B cell (primary cell): ENCODE results near the gene CDH13. TPM values are rescaled to one million over a fixed set of nuclear protein-coding genes. Genes with fewer than 3 reads are reported as not detected.

Experiments
- ATAC-seq: fragments of 200-7000 bp; cut with Tn5 transposase; one replicate; pipeline ENCODE4 v1.10.0; 2021; ENCODE audit warnings: low read depth, mild to moderate bottlenecking, moderate number of reproducible peaks, moderate library complexity
- CTCF ChIA-PET: fragments of 350-600 bp; sonication (Branson Sonifier 250); formaldehyde crosslinking; loops from one replicate; lab custom pipeline; 2021; ENCODE audit warnings: antibody characterized with exemption, inconsistent platforms; lab: Charles Lee
- POLR2A ChIA-PET: fragments of 350-600 bp; sonication (Branson Sonifier 250); formaldehyde crosslinking; loops from one replicate; lab custom pipeline; 2021; ENCODE audit warnings: antibody characterized with exemption; lab: Charles Lee
- DNase-seq: peaks from one replicate; pipeline ENCODE4 v3.0.0; 2013
- H2AFZ ChIP-seq: 2 replicates; pipeline ENCODE4 v1.6.1; 2012; ENCODE audit warnings: mild to moderate bottlenecking, low read depth, low read length; ENCODE audit not compliant: insufficient read depth, poor library complexity, severe bottlenecking
- H3K27ac ChIP-seq, 2 donors: 1 replicate in 1 of 2; 2 replicates in 1 of 2; pipeline ENCODE4 v1.5.1; 2012 to 2013; ENCODE audit warnings: low read length in 2 of 2, mild to moderate bottlenecking in 2 of 2, moderate library complexity in 1 of 2
- H3K27me3 ChIP-seq, 4 experiments: fragments of 200-600 bp in 1 of 4; sonication (generic) in 1 of 4; replicated peaks in 1 of 4; 1 replicate in 2 of 4; 2 replicates in 2 of 4; pipeline versions ENCODE4 v1.6.1 to v1.7.0; 2013 to 2016; ENCODE audit warnings: low read length in 3 of 4, mild to moderate bottlenecking in 2 of 4, mixed read lengths in 1 of 4, moderate library complexity in 1 of 4; ENCODE audit not compliant: insufficient read depth in 4 of 4, control insufficient read depth in 3 of 4; ENCODE audit errors: control extremely low read depth in 1 of 4
- H3K36me3 ChIP-seq, 2 experiments: replicated peaks in 1 of 2; 1 replicate in 1 of 2; 2 replicates in 1 of 2; pipeline versions ENCODE4 v1.6.1 to v1.7.1; 2013; ENCODE audit warnings: low read length in 1 of 2; ENCODE audit not compliant: insufficient read depth in 2 of 2, control insufficient read depth in 1 of 2; ENCODE audit errors: control extremely low read depth in 1 of 2, extremely low read depth in 1 of 2
- H3K4me1 ChIP-seq, 2 donors: fragments of 200-600 bp in 1 of 2; sonication (generic) in 1 of 2; 1 replicate in 1 of 2; 2 replicates in 1 of 2; pipeline versions ENCODE4 v1.5.1 to v1.6.1; 2013 to 2017; ENCODE audit warnings: low read length in 2 of 2; ENCODE audit not compliant: control insufficient read depth in 2 of 2, insufficient read depth in 2 of 2
- H3K4me2 ChIP-seq: replicated peaks from 2 replicates; pipeline ENCODE3; 2012; ENCODE audit warnings: mild to moderate bottlenecking, low read depth, low read length; ENCODE audit not compliant: poor library complexity, severe bottlenecking
- H3K4me3 ChIP-seq, 5 experiments: fragments of 200-600 bp in 1 of 5; sonication (generic) in 1 of 5; 1 replicate in 3 of 5; 2 replicates in 2 of 5; pipeline versions ENCODE4 v1.5.1 to v1.7.0; 2011 to 2016; ENCODE audit warnings: low read length in 4 of 5, mild to moderate bottlenecking in 4 of 5, low read depth in 2 of 5, control low read depth in 1 of 5, moderate library complexity in 1 of 5; ENCODE audit not compliant: insufficient read depth in 1 of 5; ENCODE audit errors: control extremely low read depth in 1 of 5, extremely low read depth in 1 of 5
- H3K79me2 ChIP-seq: fragments of 200-600 bp; sonication (generic); one replicate; pipeline ENCODE4 v1.6.0; 2016; ENCODE audit warnings: low read length; ENCODE audit not compliant: control insufficient read depth, insufficient read depth
- H3K9ac ChIP-seq: fragments of 200-600 bp; sonication (generic); 2 replicates; pipeline ENCODE4 v1.6.1; 2017; ENCODE audit warnings: mild to moderate bottlenecking, low read length, moderate library complexity
- H3K9me3 ChIP-seq, 3 donors: one replicate each; pipeline versions ENCODE4 v1.6.1 to v1.7.1; 2013; ENCODE audit warnings: low read length in 2 of 3; ENCODE audit not compliant: control insufficient read depth in 2 of 3, insufficient read depth in 1 of 3; ENCODE audit errors: control extremely low read depth in 1 of 3
- H4K20me1 ChIP-seq: 2 replicates; pipeline ENCODE4 v1.6.0; 2012; ENCODE audit warnings: mild to moderate bottlenecking, low read length; ENCODE audit not compliant: insufficient read depth, control insufficient read depth, poor library complexity, severe bottlenecking
- H3K27ac Mint-ChIP-seq: one replicate; pipeline ENCODE4 v1.8.0; 2021; ENCODE audit warnings: mixed read lengths
- H3K27me3 Mint-ChIP-seq: one replicate; pipeline ENCODE4 v1.8.0; 2021; ENCODE audit warnings: mixed read lengths
- H3K4me1 Mint-ChIP-seq: one replicate; pipeline ENCODE4 v1.8.0; 2021; ENCODE audit warnings: mixed read lengths
- H3K4me3 Mint-ChIP-seq: one replicate; pipeline ENCODE4 v1.8.0; 2021; ENCODE audit warnings: mixed read lengths
- H3K9me3 Mint-ChIP-seq: one replicate; pipeline ENCODE4 v1.8.0; 2022; ENCODE audit warnings: mixed read lengths; ENCODE audit not compliant: insufficient read depth
- CTCF ChIP-seq: fragments of 200-600 bp; IDR thresholded peaks from one replicate; pipeline ENCODE4 v1.8.0; 2022; ENCODE audit warnings: antibody characterized with exemption, mild to moderate bottlenecking
- EZH2 ChIP-seq: IDR thresholded peaks from 2 replicates; pipeline ENCODE4 v1.6.1; 2012; ENCODE audit warnings: borderline replicate concordance, low read depth, mild to moderate bottlenecking, moderate library complexity, low read length; ENCODE audit not compliant: insufficient read depth, poor library complexity, severe bottlenecking
- WGBS: methylation state at CpG from one replicate; pipeline ENCODE4 v1.1.5; 2013; ENCODE audit warnings: missing lambda C conversion rate; ENCODE audit not compliant: insufficient coverage; 5-methylcytosine and 5-hydroxymethylcytosine counted together
- intact Hi-C: fragments of 100-400 bp; cut with micrococcal nuclease; formaldehyde crosslinking; loops from one replicate; pipeline ENCODE4 v1.10.0; 2022
- polyA plus RNA-seq: library from polyadenylated mRNA; depleted of rRNA; stranded (reverse); fragments of >200 nt; gene quantifications from 2 replicates; pipeline ENCODE4 v1.2.3, GENCODE V29; 2012
- total RNA-seq, 2 donors: library from RNA; stranded (reverse); fragments of 120-200 nt in 1 of 2; gene quantifications; 1 replicate in 1 of 2; 2 replicates in 1 of 2; pipeline versions ENCODE4 v1.2.3 to v1.2.4, GENCODE V29; 2013 to 2022

The CDH13 gene
- total and polyA plus RNA-seq, 2 donors (not counting 1 experiment from before 2014, with no cell fraction given), result not detected

- H3K27me3 Mint-ChIP-seq, result peaks cover 13% of the 10 kb centered on the region
- Histone ChIP-seq H3K9me3 (no peaks in the 10 kb centered on the region), H4K20me1 (no peaks in the 10 kb centered on the region), H3K9ac (no peak overlapping the region), H3K4me1 (no peaks in the 10 kb centered on the region), H3K4me2 (no peak overlapping the region), H3K4me3 (no peak overlapping the region), H3K27me3 (no peaks in the 10 kb centered on the region), H3K27ac (no peak overlapping the region), H2AFZ (no peak overlapping the region), H3K36me3 (no peaks in the 10 kb centered on the region), H3K79me2 (no peaks in the 10 kb centered on the region)
- ChIA-PET CTCF (no interaction called here), POLR2A (no interaction called here)
- no peak overlapping the region for H3K4me3 Mint-ChIP-seq
- H3K9me3 Mint-ChIP-seq, result no peaks in the 10 kb centered on the region
- ATAC-seq (no peak), DNase-seq (no peak)
- WGBS, result 66% methylated on average over 2 of the region's 3 CpGs
- intact Hi-C loops, result no loop called here
- no peak overlapping the region for H3K27ac Mint-ChIP-seq
- TF ChIP-seq CTCF, result no peak
- TF ChIP-seq EZH2, result no peak
- no peaks in the 10 kb centered on the region for H3K4me1 Mint-ChIP-seq
Observed at GRCh38 chr16:83300326-83300725, 673.6 kb downstream of the CDH13 start.

GRCh38 chr16:83301971-83302370 is 675.2 kb downstream of the CDH13 start:
- no peaks in the 10 kb centered on the region for H3K79me2 ChIP-seq
- H3K36me3 ChIP-seq, result no peaks in the 10 kb centered on the region
- TF ChIP-seq EZH2 (no peak), CTCF (no peak)
- Mint-ChIP-seq H3K4me3 (no peak overlapping the region), H3K27me3 (peaks cover 18% of the 10 kb centered on the region), H3K27ac (no peak overlapping the region), H3K9me3 (no peaks in the 10 kb centered on the region), H3K4me1 (no peaks in the 10 kb centered on the region)
- H3K4me3 ChIP-seq, result no peak overlapping the region
- H2AFZ ChIP-seq, result no peak overlapping the region
- H3K4me1 ChIP-seq, result no peaks in the 10 kb centered on the region
- no peaks in the 10 kb centered on the region for H3K9me3 ChIP-seq
- intact Hi-C loops, result no loop called here
- no peak overlapping the region for H3K4me2 ChIP-seq
- H3K27ac ChIP-seq, result no peak overlapping the region
- CTCF ChIA-PET, result no interaction called here
- no peaks in the 10 kb centered on the region for H3K27me3 ChIP-seq
- WGBS, result no CpG with 5 or more reads among the region's 4 CpGs
- POLR2A ChIA-PET, result no interaction called here
- DNase-seq (no peak), ATAC-seq (no peak)
- no peak overlapping the region for H3K9ac ChIP-seq
- H4K20me1 ChIP-seq, result no peaks in the 10 kb centered on the region
